Lung (tissue), 12 donors: ENCODE results near the gene CCKAR. TPM values are rescaled to one million over a fixed set of nuclear protein-coding genes. Genes with fewer than 3 reads are reported as not detected.

Experiments
- ATAC-seq: fragments of 200-7000 bp; cut with Tn5 transposase; one replicate; pipeline ENCODE4 v1.9.1; 2020; ENCODE audit warnings: moderate number of reproducible peaks; ENCODE audit not compliant: insufficient read depth, low FRiP score
- DNase-seq, 3 donors: peaks; one replicate each; pipeline ENCODE4 v3.0.0-alpha.2; 2013 to 2017
- H3K27ac ChIP-seq, 2 donors: one replicate each; pipeline ENCODE4 v1.5.1; 2013; ENCODE audit warnings: mild to moderate bottlenecking in 2 of 2, moderate library complexity in 2 of 2, control low read depth in 1 of 2, inconsistent platforms in 1 of 2, low read depth in 1 of 2, low read length in 1 of 2
- H3K27me3 ChIP-seq, 3 donors: one replicate each; pipeline ENCODE4 v1.5.1; 2013; ENCODE audit warnings: low read length in 2 of 3; ENCODE audit not compliant: control insufficient read depth in 3 of 3, insufficient read depth in 3 of 3
- H3K36me3 ChIP-seq, 4 donors: one replicate each; pipeline ENCODE4 v1.5.1; 2013; ENCODE audit warnings: low read length in 4 of 4, mild to moderate bottlenecking in 1 of 4, moderate library complexity in 1 of 4; ENCODE audit not compliant: control insufficient read depth in 4 of 4, insufficient read depth in 4 of 4
- H3K4me1 ChIP-seq, 5 donors: one replicate each; pipeline ENCODE4 v1.5.1; 2013; ENCODE audit warnings: low read length in 5 of 5, mild to moderate bottlenecking in 2 of 5, moderate library complexity in 1 of 5; ENCODE audit not compliant: control insufficient read depth in 5 of 5, insufficient read depth in 5 of 5
- H3K4me3 ChIP-seq: one replicate; pipeline ENCODE4 v1.5.1; 2013; ENCODE audit warnings: mild to moderate bottlenecking, control low read depth, moderate library complexity
- H3K9ac ChIP-seq, 2 donors: one replicate each; pipeline ENCODE4 v1.5.1; 2013; ENCODE audit warnings: low read length in 2 of 2, control low read depth in 1 of 2; ENCODE audit not compliant: insufficient read depth in 1 of 2
- H3K9me3 ChIP-seq, 4 donors: one replicate each; pipeline ENCODE4 v1.5.1; 2013; ENCODE audit warnings: low read length in 3 of 4, mild to moderate bottlenecking in 1 of 4, moderate library complexity in 1 of 4; ENCODE audit not compliant: control insufficient read depth in 4 of 4, insufficient read depth in 3 of 4
- WGBS, 2 donors: extraction: QIAGEN DNeasy Blood & Tissue Kit; methylation state at CpG; one replicate each; pipeline ENCODE4 v1.1.7; 2013; 5-methylcytosine and 5-hydroxymethylcytosine counted together
- polyA plus RNA-seq, 2 donors: library from polyadenylated mRNA; stranded (reverse); fragments of 200-250 nt; gene quantifications; one replicate each; pipeline ENCODE4 v1.2.1, GENCODE V29; 2013
- total RNA-seq, 2 donors: library from RNA; depleted of rRNA in 1 of 2; stranded (reverse); fragments of >200 nt in 1 of 2; gene quantifications; one replicate each; pipeline ENCODE4 v1.2.1, GENCODE V29; 2014 to 2021
- TF ChIP-seq, protein P1 (sequence below): IDR thresholded peaks from 2 replicates; pipeline ENCODE4 v1.5.1; 2012; ENCODE audit warnings: mild to moderate bottlenecking; ENCODE audit errors: control extremely low read depth, extremely low read depth
- donor health status: control.
- donor health status: control.
- donor health status: Bipolar disorder and iron deficiency.
- donor health status: healthy.
- donor health status: DM: yes; HTN: yes; CAD: no.

The CCKAR gene
- total and polyA plus RNA-seq, 4 donors: 0.14 TPM; not detected in 3

DNA sequence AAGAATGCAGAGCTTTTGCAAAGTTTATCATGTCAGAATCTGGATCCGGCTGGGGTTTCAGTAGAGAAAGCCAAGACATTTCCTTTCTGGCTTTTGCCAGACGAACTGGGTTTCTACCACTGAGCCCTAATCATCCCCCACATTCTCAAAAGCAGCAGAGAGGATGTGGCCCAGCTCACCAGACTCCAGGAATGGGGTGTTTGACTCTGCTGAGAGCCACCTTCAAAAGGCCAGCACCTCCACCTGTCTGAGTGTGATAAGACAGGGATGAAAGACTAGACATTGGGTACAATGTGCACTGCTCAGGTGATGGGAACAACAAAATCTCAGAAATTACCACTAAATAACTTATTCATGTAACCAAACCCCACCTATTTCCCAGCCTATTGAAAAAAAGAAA, 25.7 kb upstream of the CCKAR start:
- WGBS, 2 donors: 59 to 80% methylated on average over 2 of the region's 2 CpGs
- DNase-seq: no peak
- H3K4me1 ChIP-seq: no peaks in the 10 kb centered on the region
- H3K27me3 ChIP-seq: no peaks in the 10 kb centered on the region
- H3K9me3 ChIP-seq: no peaks in the 10 kb centered on the region
- no peak overlapping the region for H3K4me3 ChIP-seq
- ATAC-seq: no peak
- H3K36me3 ChIP-seq: no peaks in the 10 kb centered on the region
- TF ChIP-seq, protein P1, sequence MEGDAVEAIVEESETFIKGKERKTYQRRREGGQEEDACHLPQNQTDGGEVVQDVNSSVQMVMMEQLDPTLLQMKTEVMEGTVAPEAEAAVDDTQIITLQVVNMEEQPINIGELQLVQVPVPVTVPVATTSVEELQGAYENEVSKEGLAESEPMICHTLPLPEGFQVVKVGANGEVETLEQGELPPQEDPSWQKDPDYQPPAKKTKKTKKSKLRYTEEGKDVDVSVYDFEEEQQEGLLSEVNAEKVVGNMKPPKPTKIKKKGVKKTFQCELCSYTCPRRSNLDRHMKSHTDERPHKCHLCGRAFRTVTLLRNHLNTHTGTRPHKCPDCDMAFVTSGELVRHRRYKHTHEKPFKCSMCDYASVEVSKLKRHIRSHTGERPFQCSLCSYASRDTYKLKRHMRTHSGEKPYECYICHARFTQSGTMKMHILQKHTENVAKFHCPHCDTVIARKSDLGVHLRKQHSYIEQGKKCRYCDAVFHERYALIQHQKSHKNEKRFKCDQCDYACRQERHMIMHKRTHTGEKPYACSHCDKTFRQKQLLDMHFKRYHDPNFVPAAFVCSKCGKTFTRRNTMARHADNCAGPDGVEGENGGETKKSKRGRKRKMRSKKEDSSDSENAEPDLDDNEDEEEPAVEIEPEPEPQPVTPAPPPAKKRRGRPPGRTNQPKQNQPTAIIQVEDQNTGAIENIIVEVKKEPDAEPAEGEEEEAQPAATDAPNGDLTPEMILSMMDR: no peak
- H3K27ac ChIP-seq: no peak overlapping the region
- no peak overlapping the region for H3K9ac ChIP-seq

DNA sequence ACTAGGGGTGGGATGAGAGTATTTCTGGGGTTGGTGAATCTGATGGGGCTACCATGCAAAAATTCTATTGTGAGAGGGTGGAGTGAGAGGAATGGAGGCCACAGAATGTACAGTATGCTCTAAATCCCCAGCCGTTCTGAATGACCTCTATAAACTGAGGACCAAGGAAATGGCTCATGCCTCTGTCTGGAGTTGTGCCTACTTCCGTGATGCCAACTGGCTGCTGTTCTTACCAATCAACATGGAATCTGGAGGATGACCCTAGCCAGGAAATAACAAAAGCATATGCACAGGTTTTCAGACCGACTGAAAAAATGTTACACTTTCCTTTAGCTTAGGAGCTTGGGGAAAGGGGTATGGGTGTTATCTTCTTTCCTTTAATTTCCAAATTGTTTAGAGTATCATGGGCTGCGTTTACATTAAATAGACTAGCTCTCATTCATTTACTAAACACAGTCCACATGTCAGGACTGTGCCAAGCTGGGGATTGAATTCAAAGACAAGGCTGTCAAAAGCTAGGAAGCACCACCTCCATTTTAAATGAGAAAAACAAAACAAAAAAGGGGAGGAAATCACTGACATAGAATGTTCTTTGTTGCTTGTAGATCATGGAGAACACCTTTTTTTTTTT, 20.2 kb upstream of the CCKAR start:
- Histone ChIP-seq H3K4me3 (no peak overlapping the region), H3K27me3 (no peaks in the 10 kb centered on the region), H3K9ac (no peak overlapping the region), H3K36me3 (no peaks in the 10 kb centered on the region), H3K27ac (no peak overlapping the region), H3K4me1 (peaks cover 0 to 13% (median 4%) of the 10 kb centered on the region in 5 donors), H3K9me3 (no peaks in the 10 kb centered on the region)
- ATAC-seq: no peak
- TF ChIP-seq, protein P1: no peak
- WGBS, 2 donors: 45 to 50% methylated on average over 4 of the region's 4 CpGs
- DNase-seq: peak in 2 of 3 donors; percentile 71 to 75

DNA sequence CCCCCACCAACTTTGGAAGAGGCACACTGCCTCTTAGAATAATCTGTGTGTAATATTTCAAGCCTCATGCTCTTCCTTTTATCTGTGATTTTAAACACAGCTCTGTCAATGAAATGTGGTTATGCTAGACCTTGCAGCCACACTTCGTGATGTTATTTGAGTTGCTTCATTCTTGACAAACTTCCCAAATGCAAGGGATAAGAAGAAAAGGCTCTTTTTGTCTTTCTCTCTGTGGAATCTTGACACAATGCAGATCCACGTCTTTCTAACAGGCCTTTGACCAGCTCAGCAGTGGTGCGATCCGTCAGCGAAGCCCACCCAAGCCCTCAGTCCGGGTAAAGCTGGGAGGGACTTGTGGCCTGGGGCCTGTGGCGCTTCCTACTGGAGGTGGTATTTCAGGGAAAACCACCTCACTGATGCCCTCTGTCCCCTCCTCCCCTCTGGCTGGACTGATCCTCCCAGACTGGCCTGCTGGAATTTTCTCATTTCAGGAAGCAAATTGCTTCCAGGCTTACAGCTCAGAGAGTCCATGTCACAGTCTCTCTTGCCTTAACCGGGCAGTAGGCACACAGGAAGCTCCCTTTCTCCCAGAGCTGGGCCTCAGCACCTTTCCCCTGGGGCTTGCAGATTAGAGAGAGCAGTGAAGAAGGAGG, 19.5 kb upstream of the CCKAR start:
- Histone ChIP-seq H3K9me3 (no peaks in the 10 kb centered on the region), H3K4me1 (peaks cover 0 to 13% (median 4%) of the 10 kb centered on the region in 5 donors), H3K9ac (no peak overlapping the region), H3K27me3 (no peaks in the 10 kb centered on the region), H3K4me3 (no peak overlapping the region), H3K36me3 (no peaks in the 10 kb centered on the region), H3K27ac (no peak overlapping the region)
- WGBS, 2 donors: 83 to 90% methylated on average over 8 of the region's 8 CpGs
- ATAC-seq (no peak), DNase-seq (peak in 2 of 3 donors; percentile 42 to 64)
- TF ChIP-seq, protein P1: no peak
